Measurements from ENCODE around the gene DCTN5. TPM values are rescaled to one million over a fixed set of nuclear protein-coding genes. Genes with fewer than 3 reads are reported as not detected.

The DCTN5 gene
- total and polyA plus RNA-seq, 2 of the 13 experiments (the other 11 are each of a cell fraction or from before 2014, with no cell fraction given): 105 to 207 TPM

- TF ChIP-seq ZNF839 (CRISPR knock-in tag; IDR thresholded peaks at IDR 0.05; ENCODE audit: borderline replicate concordance) (peak; percentile 93; the same call in 1 of the 2 replicates), ZNF318 (CRISPR knock-in tag; IDR thresholded peaks at IDR 0.05) (no peak), ZNF7 (CRISPR knock-in tag; IDR thresholded peaks at IDR 0.05) (no peak), ZNF24 (IDR thresholded peaks at IDR 0.05) (no peak), NONO (IDR thresholded peaks at IDR 0.05) (no peak), NONO (CRISPR knock-in tag; conservative IDR thresholded peaks at IDR 0.05) (peak; percentile 62; the same call in 1 of the 2 replicates), SOX13 (IDR thresholded peaks at IDR 0.05) (no peak), SOX13 (CRISPR knock-in tag; conservative IDR thresholded peaks at IDR 0.05 in 1 of 2, IDR thresholded peaks at IDR 0.05 in 1 of 2) (0 out of 4 replicates have a peak, but pooled peaks of 1 of the 2 experiments have one; percentile 6), ZNF850 (CRISPR knock-in tag; conservative IDR thresholded peaks at IDR 0.05) (no peak), ETV6 (CRISPR knock-in tag; conservative IDR thresholded peaks at IDR 0.05) (0 out of 2 replicates have a peak, but pooled peaks have one; percentile 14), HBP1 (CRISPR knock-in tag; IDR thresholded peaks at IDR 0.05; ENCODE audit: low read depth) (no peak), PITX1 (CRISPR knock-in tag; IDR thresholded peaks at IDR 0.05) (peak; percentile 22), JDP2 (CRISPR knock-in tag; IDR thresholded peaks at IDR 0.05; ENCODE audit: borderline replicate concordance) (no peak)
These were observed 53.5 kb downstream of the DCTN5 start (continued) for GRCh38 chr16:23694644-23695373.
